ENCODE measurements around the gene FERMT2. TPM values are rescaled to one million over a fixed set of nuclear protein-coding genes. Genes with fewer than 3 reads are reported as not detected.

FERMT2 gene
- total RNA-seq, 4 donors from 2014 or later, result 38.6 to 186 (median 62.7) TPM

DNA sequence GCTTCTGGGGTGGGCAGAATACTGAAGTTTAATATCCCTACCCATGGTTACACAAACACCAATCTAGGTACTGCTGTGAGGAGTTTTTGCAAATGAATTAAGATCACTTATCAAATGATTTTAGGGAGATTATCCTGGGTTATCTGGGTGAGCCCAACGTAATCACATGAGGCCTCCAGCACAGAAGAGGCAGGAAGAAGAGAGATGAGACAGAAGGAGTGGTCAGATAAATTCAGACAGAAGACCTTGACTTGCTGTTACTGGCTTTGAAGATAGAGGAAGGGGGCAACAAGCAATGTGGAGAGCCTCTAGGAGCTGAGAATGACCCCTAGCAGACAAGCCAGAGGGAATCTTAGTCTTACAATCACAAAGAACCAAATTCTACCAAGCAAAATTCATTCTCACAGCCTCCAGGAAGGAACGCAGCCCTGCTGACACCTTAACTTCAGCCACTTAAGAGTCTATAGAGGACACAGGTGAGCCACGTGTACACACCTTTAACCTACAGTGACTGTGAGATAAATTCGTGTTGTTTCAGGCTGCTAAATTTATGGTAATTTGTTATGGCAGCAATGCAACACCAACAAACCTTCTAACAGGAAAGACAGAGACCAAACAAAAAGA is 49.4 kb downstream of the FERMT2 start:
- intact Hi-C loops (cut with DNase I; ENCODE audit: low total_unique reads), result no loop called here
- TF ChIP-seq, protein P1, sequence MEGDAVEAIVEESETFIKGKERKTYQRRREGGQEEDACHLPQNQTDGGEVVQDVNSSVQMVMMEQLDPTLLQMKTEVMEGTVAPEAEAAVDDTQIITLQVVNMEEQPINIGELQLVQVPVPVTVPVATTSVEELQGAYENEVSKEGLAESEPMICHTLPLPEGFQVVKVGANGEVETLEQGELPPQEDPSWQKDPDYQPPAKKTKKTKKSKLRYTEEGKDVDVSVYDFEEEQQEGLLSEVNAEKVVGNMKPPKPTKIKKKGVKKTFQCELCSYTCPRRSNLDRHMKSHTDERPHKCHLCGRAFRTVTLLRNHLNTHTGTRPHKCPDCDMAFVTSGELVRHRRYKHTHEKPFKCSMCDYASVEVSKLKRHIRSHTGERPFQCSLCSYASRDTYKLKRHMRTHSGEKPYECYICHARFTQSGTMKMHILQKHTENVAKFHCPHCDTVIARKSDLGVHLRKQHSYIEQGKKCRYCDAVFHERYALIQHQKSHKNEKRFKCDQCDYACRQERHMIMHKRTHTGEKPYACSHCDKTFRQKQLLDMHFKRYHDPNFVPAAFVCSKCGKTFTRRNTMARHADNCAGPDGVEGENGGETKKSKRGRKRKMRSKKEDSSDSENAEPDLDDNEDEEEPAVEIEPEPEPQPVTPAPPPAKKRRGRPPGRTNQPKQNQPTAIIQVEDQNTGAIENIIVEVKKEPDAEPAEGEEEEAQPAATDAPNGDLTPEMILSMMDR (IDR thresholded peaks at IDR 0.05), result no peak
- TF ChIP-seq EP300 (IDR thresholded peaks at IDR 0.05; ENCODE audit: low read depth) (no peak), POLR2A (IDR thresholded peaks at IDR 0.05) (no peak), POLR2AphosphoS5 (IDR thresholded peaks at IDR 0.05) (no peak)
- no peak for DNase-seq
- in situ Hi-C loops (cut with MboI; ENCODE audit: low pct_ligation_motif_present in 1 of 4, low pct_unique_long_range_greater_than_20kb in 1 of 4, low sequenced_read_pairs in 3 of 4), result no loop called here
- WGBS, 2 donors (ENCODE audit: low coverage in 1 of 2), result 50 to 53% methylated on average over 2 to 4 of the region's 4 CpGs
- peaks cover 0 to 19% (median 8%) of the 10 kb centered on the region in 4 donors for H3K4me1 ChIP-seq
- no peak overlapping the region for H3K4me3 ChIP-seq
- H3K27ac ChIP-seq, result no peak overlapping the region
- H3K27me3 ChIP-seq, result no peaks in the 10 kb centered on the region
- H3K9me3 ChIP-seq, result no peaks in the 10 kb centered on the region
- H3K36me3 ChIP-seq, result no peaks in the 10 kb centered on the region

DNA sequence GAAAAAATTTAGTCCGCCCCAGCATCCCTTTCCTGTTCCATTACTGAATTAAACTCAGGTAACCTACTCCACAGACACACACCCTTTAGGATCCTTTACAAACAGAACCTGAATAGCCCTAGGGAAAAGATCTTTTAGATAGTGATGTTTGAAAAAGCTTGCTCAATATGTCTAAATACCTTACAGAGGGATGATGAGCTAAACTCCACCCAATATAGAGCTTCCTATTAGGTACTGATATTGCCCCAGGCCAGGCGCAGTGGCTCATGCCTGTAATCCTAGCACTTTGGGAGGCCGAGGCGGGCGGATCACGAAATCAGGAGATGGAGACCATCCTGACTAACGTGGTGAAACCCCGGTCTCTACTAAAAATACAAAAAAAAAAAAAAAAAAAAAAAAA is 50.1 kb downstream of the FERMT2 start:
- WGBS, 2 donors (ENCODE audit: low coverage in 1 of 2), result 82 to 93% methylated on average over 2 to 8 of the region's 8 CpGs
- no peak overlapping the region for H3K4me3 ChIP-seq
- no peak for TF ChIP-seq POLR2AphosphoS5 (IDR thresholded peaks at IDR 0.05)
- no peak for TF ChIP-seq EP300 (IDR thresholded peaks at IDR 0.05; ENCODE audit: low read depth)
- TF ChIP-seq, protein P1 (IDR thresholded peaks at IDR 0.05), result no peak
- no peak for TF ChIP-seq POLR2A (IDR thresholded peaks at IDR 0.05)
- intact Hi-C loops (cut with DNase I; ENCODE audit: low total_unique reads), result no loop called here
- no peak overlapping the region for H3K27ac ChIP-seq
- no peak for DNase-seq
- in situ Hi-C loops (cut with MboI; ENCODE audit: low pct_ligation_motif_present in 1 of 4, low pct_unique_long_range_greater_than_20kb in 1 of 4, low sequenced_read_pairs in 3 of 4), result no loop called here
- H3K27me3 ChIP-seq, result no peaks in the 10 kb centered on the region
- H3K9me3 ChIP-seq, result no peaks in the 10 kb centered on the region
- peaks cover 0 to 11% (median 4%) of the 10 kb centered on the region in 4 donors for H3K4me1 ChIP-seq
- H3K36me3 ChIP-seq, result no peaks in the 10 kb centered on the region

DNA sequence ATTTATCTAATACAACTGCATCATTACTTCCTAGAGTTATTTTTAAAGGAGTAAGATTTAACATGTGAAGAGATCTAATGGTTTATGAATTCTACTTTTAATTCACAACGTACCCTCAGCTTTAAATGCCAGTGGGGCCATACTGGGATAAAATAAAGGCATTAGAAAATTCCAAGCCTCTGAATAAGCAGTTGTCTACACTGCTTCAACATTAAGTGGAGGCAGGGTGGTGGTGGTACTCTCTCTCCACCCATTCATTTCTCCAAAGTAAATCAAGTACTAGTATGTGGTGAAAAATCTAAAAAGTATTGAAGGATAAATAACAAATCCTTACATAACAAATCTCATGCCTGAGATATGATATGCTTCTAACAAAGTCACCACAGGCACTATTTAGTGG is 52.4 kb downstream of the FERMT2 start:
- no peaks in the 10 kb centered on the region for H3K27me3 ChIP-seq
- H3K9me3 ChIP-seq, result no peaks in the 10 kb centered on the region
- intact Hi-C loops (cut with DNase I; ENCODE audit: low total_unique reads) (no loop called here), in situ Hi-C loops (cut with MboI; ENCODE audit: low pct_ligation_motif_present in 1 of 4, low pct_unique_long_range_greater_than_20kb in 1 of 4, low sequenced_read_pairs in 3 of 4) (no loop called here)
- H3K4me3 ChIP-seq, result no peak overlapping the region
- H3K4me1 ChIP-seq, result peaks cover 0 to 16% (median 9%) of the 10 kb centered on the region in 4 donors
- no peak for DNase-seq
- 41 to 62% methylated on average over 1 of the region's 1 CpG for WGBS, 2 donors (ENCODE audit: low coverage in 1 of 2)
- no peak overlapping the region for H3K27ac ChIP-seq
- no peaks in the 10 kb centered on the region for H3K36me3 ChIP-seq
- TF ChIP-seq POLR2A (IDR thresholded peaks at IDR 0.05) (no peak), POLR2AphosphoS5 (IDR thresholded peaks at IDR 0.05) (no peak), EP300 (IDR thresholded peaks at IDR 0.05; ENCODE audit: low read depth) (no peak)
- TF ChIP-seq, protein P1 (IDR thresholded peaks at IDR 0.05), result no peak

DNA sequence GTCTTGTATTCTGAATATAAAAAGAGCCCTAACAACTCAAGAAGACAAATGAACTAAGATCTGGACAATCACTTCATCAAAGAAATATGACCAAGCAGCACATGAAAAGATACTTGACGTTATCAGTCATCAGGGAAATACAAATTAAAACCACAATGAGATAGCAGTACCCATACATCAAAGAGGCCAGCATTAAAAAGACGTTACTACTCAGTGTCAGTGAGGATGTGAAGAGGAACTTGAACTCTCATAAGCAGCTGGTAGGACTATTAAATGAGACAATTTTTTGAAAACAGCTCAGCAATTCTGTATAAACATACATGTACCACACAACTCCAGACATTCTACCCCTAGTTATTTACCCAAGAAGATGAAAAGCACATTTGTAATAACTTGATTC is 55.9 kb downstream of the FERMT2 start:
- WGBS, 2 donors (ENCODE audit: low coverage in 1 of 2), result 18 to 24% methylated on average over 2 of the region's 2 CpGs
- no peak overlapping the region for H3K4me3 ChIP-seq
- in situ Hi-C loops (cut with MboI; ENCODE audit: low pct_ligation_motif_present in 1 of 4, low pct_unique_long_range_greater_than_20kb in 1 of 4, low sequenced_read_pairs in 3 of 4) (no loop called here), intact Hi-C loops (cut with DNase I; ENCODE audit: low total_unique reads) (no loop called here)
- TF ChIP-seq, protein P1 (IDR thresholded peaks at IDR 0.05), result no peak
- no peak for TF ChIP-seq EP300 (IDR thresholded peaks at IDR 0.05; ENCODE audit: low read depth)
- H3K9me3 ChIP-seq, result no peaks in the 10 kb centered on the region
- peaks cover 0 to 13% (median 7%) of the 10 kb centered on the region in 4 donors for H3K4me1 ChIP-seq
- H3K36me3 ChIP-seq, result no peaks in the 10 kb centered on the region
- no peak overlapping the region for H3K27ac ChIP-seq
- H3K27me3 ChIP-seq, result no peaks in the 10 kb centered on the region
- no peak for DNase-seq

Measured in transverse colon (tissue), 4 donors.